ENCODE measurements around the gene REXO5. TPM values are rescaled to one million over a fixed set of nuclear protein-coding genes. Genes with fewer than 3 reads are reported as not detected.

REXO5 gene
- total and polyA plus RNA-seq, 2 donors (not counting 3 experiments of a cell fraction or from before 2014, with no cell fraction given) = 2.3 to 11.5 TPM

- ChIA-PET CTCF (no interaction called here), POLR2A (no interaction called here)
- Histone ChIP-seq H3K79me2 (ENCODE audit: control insufficient read depth, insufficient read depth, low read length) (peaks cover 42% of the 10 kb centered on the region), H3K4me1 (ENCODE audit: control insufficient read depth, extremely low read depth, insufficient read depth, low read length) (peaks cover 18% of the 10 kb centered on the region), H3K9ac (replicated peaks; ENCODE audit: extremely low read depth, insufficient read depth, low read length) (no peak overlapping the region), H4K20me1 (replicated peaks; ENCODE audit: control insufficient read depth, extremely low read depth, insufficient read depth, low read length) (no peaks in the 10 kb centered on the region), H3K9me1 (replicated peaks; ENCODE audit: control insufficient read depth, extremely low read depth, insufficient read depth, low read length) (no peaks in the 10 kb centered on the region), H2AFZ (ENCODE audit: low read depth, low read length) (no peak overlapping the region), H3K4me2 (ENCODE audit: insufficient read depth, low read length) (no peak overlapping the region), H3K9me3 (replicated peaks; ENCODE audit: control insufficient read depth, insufficient read depth, low read length) (no peaks in the 10 kb centered on the region), H3K4me3 (replicated peaks in 1 of 3; ENCODE audit: insufficient read depth in 1 of 3, low read depth in 1 of 3, low read length in 3 of 3) (no peak overlapping the region), H3K27me3 (ENCODE audit: control insufficient read depth in 2 of 2, insufficient read depth in 2 of 2, low read length in 2 of 2) (no peaks in the 10 kb centered on the region), H3K27ac (ENCODE audit: insufficient read depth, low read depth, low read length) (no peak overlapping the region), H3K36me3 (ENCODE audit: control insufficient read depth in 2 of 2, extremely low read depth in 1 of 2, insufficient read depth in 2 of 2, low read length in 2 of 2) (peaks cover 26 to 28% of the 10 kb centered on the region in 2 experiments)
- no peak for TF ChIP-seq POLR2A (IDR thresholded peaks at IDR 0.05; ENCODE audit: low read depth, low read length)
- no peak for TF ChIP-seq POLR2AphosphoS5 (IDR thresholded peaks at IDR 0.05; ENCODE audit: insufficient read depth, low read depth, low read length)
- TF ChIP-seq, protein P1, sequence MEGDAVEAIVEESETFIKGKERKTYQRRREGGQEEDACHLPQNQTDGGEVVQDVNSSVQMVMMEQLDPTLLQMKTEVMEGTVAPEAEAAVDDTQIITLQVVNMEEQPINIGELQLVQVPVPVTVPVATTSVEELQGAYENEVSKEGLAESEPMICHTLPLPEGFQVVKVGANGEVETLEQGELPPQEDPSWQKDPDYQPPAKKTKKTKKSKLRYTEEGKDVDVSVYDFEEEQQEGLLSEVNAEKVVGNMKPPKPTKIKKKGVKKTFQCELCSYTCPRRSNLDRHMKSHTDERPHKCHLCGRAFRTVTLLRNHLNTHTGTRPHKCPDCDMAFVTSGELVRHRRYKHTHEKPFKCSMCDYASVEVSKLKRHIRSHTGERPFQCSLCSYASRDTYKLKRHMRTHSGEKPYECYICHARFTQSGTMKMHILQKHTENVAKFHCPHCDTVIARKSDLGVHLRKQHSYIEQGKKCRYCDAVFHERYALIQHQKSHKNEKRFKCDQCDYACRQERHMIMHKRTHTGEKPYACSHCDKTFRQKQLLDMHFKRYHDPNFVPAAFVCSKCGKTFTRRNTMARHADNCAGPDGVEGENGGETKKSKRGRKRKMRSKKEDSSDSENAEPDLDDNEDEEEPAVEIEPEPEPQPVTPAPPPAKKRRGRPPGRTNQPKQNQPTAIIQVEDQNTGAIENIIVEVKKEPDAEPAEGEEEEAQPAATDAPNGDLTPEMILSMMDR (IDR thresholded peaks at IDR 0.05; ENCODE audit: extremely low read depth in 1 of 2, insufficient read depth in 1 of 2, low read depth in 1 of 2, low read length in 2 of 2) = no peak
- TF ChIP-seq EZH2 (IDR thresholded peaks at IDR 0.05; ENCODE audit: borderline replicate concordance, low read depth, low read length, severe bottlenecking) = no peak
- TF ChIP-seq MAX (IDR thresholded peaks at IDR 0.05; ENCODE audit: insufficient read depth, insufficient read length) = no peak
- no peak for TF ChIP-seq GATA2 (IDR thresholded peaks at IDR 0.05; ENCODE audit: insufficient read depth, insufficient read length, low read depth, low read length)
- no peak for TF ChIP-seq FOS (IDR thresholded peaks at IDR 0.05; ENCODE audit: borderline replicate concordance, insufficient read depth, low read length)
- TF ChIP-seq MYC (IDR thresholded peaks at IDR 0.05; ENCODE audit: low read depth, low read length) = no peak
- TF ChIP-seq JUN (IDR thresholded peaks at IDR 0.05; ENCODE audit: borderline replicate concordance, insufficient read depth, insufficient read length, low read depth) = no peak
- dilution Hi-C loops (cut with MboI; ENCODE audit: extremely low pct_ligation_motif_present, low sequenced_read_pairs) = no loop called here
- intact Hi-C loops (cut with micrococcal nuclease) = no loop called here
- DNase-seq (ENCODE audit: low read depth, low spot score) (no peak), FAIRE-seq (no peak)
- BruUV-seq (replicated peaks) = no TSS peak
These were observed 52.9 kb downstream of the REXO5 start for GRCh38 chr16:20859229-20859628.

Measured in endothelial cell of umbilical vein (primary cell).